ENCODE data around the gene ADORA2A. TPM values are rescaled to one million over a fixed set of nuclear protein-coding genes. Genes with fewer than 3 reads are reported as not detected.

Gene ADORA2A
- polyA plus RNA-seq, 2 of the 4 experiments (the other 2 are of a cell fraction), result 0.48 to 1.8 TPM

GRCh38 chr22:24446260-24446611 is 18.8 kb downstream of the ADORA2A start:
- CTCF ChIA-PET, result interaction anchor here (1.3 to 1.6 kb wide), 3 partner anchors 9 to 76 kb away, joined by 3 to 4 read pairs (median 3); no protein-coding TSS in a partner anchor

GRCh38 chr22:24450610-24451009 is 23.2 kb downstream of the ADORA2A start:
- CTCF ChIA-PET, result no interaction called here
- POLR2A ChIA-PET, result no interaction called here
- no peak for FAIRE-seq

More at GRCh38 chr22:24446260-24446611, 18.8 kb downstream of the ADORA2A start:
- DNase-seq (ENCODE audit: low read depth in 1 of 2, low spot score in 1 of 2), result no peak
- TF ChIP-seq CHD2 (IDR thresholded peaks at IDR 0.05; ENCODE audit: low read length, partially characterized antibody) (no peak), FOSB (CRISPR knock-in tag; IDR thresholded peaks at IDR 0.05) (no peak), RCOR1 (IDR thresholded peaks at IDR 0.05; ENCODE audit: low read depth, low read length) (no peak), SREBF2 (IDR thresholded peaks at IDR 0.05) (no peak)
- no peak for ATAC-seq
- H3K4me1 ChIP-seq, result no peaks in the 10 kb centered on the region
- no peak overlapping the region for H3K27ac ChIP-seq
- no peak for FAIRE-seq
- no peak overlapping the region for H3K4me3 ChIP-seq
- POLR2A ChIA-PET, result no interaction called here
- H3K4me2 ChIP-seq, result no peak overlapping the region
- H3K9me3 ChIP-seq, result no peaks in the 10 kb centered on the region
- 82% methylated on average over 3 of the region's 3 CpGs for WGBS (ENCODE audit: missing lambda C conversion rate)

GRCh38 chr22:24451162-24451561 is 23.8 kb downstream of the ADORA2A start:
- ChIA-PET POLR2A (no interaction called here), CTCF (no interaction called here)
- Histone ChIP-seq H3K4me2 (no peak overlapping the region), H3K4me1 (no peaks in the 10 kb centered on the region), H3K4me3 (no peak overlapping the region), H3K27ac (no peak overlapping the region), H3K9me3 (no peaks in the 10 kb centered on the region; the same call in 2 of the 3 replicates)
- TF ChIP-seq ZFP36 (IDR thresholded peaks at IDR 0.05; ENCODE audit: borderline replicate concordance, partially characterized antibody) (no peak), RCOR1 (IDR thresholded peaks at IDR 0.05; ENCODE audit: low read depth, low read length) (no peak), NPAS2 (CRISPR knock-in tag; IDR thresholded peaks at IDR 0.05; ENCODE audit: borderline replicate concordance) (no peak), ATOH8 (CRISPR knock-in tag; IDR thresholded peaks at IDR 0.05; ENCODE audit: low read depth) (no peak), CBX2 (IDR thresholded peaks at IDR 0.05; ENCODE audit: borderline replicate concordance, low read depth) (no peak), E2F6 (IDR thresholded peaks at IDR 0.05; ENCODE audit: borderline replicate concordance, low read depth) (no peak), RARB (CRISPR knock-in tag; IDR thresholded peaks at IDR 0.05) (no peak), ELK1 (IDR thresholded peaks at IDR 0.05; ENCODE audit: low read depth, low read length) (no peak), HDAC2 (IDR thresholded peaks at IDR 0.05) (no peak)
- no peak for ATAC-seq
- no peak for FAIRE-seq
- DNase-seq (ENCODE audit: low read depth in 1 of 2, low spot score in 1 of 2), result no peak

More at GRCh38 chr22:24450610-24451009, 23.2 kb downstream of the ADORA2A start:
- no peak for ATAC-seq
- Histone ChIP-seq H3K4me3 (no peak overlapping the region), H3K4me1 (no peaks in the 10 kb centered on the region), H3K27ac (no peak overlapping the region), H3K4me2 (no peak overlapping the region), H3K9me3 (no peaks in the 10 kb centered on the region; the same call in 2 of the 3 replicates)
- 100% methylated on average over 1 of the region's 1 CpG for WGBS (ENCODE audit: missing lambda C conversion rate)
- no peak for TF ChIP-seq NFE2L2 (conservative IDR thresholded peaks at IDR 0.05; ENCODE audit: low read length)
- no peak for TF ChIP-seq ZFP36 (IDR thresholded peaks at IDR 0.05; ENCODE audit: borderline replicate concordance, partially characterized antibody)
- no peak for TF ChIP-seq ESRRA (IDR thresholded peaks at IDR 0.05; ENCODE audit: borderline replicate concordance, low read length)
- no peak for TF ChIP-seq MYC (IDR thresholded peaks at IDR 0.05; ENCODE audit: borderline replicate concordance, low read length)
- no peak for TF ChIP-seq EHF (CRISPR knock-in tag; IDR thresholded peaks at IDR 0.05)
- no peak for TF ChIP-seq EHMT2 (IDR thresholded peaks at IDR 0.05; ENCODE audit: low read depth)
- TF ChIP-seq RAD21 (conservative IDR thresholded peaks at IDR 0.05 in 1 of 2, IDR thresholded peaks at IDR 0.05 in 1 of 2), result no peak
- no peak for TF ChIP-seq FOSL2 (IDR thresholded peaks at IDR 0.05)
- no peak for TF ChIP-seq FOSL2 (CRISPR knock-in tag; IDR thresholded peaks at IDR 0.05)
- no peak for TF ChIP-seq GATA3 (IDR thresholded peaks at IDR 0.05; ENCODE audit: borderline replicate concordance)
- no peak for TF ChIP-seq E2F6 (IDR thresholded peaks at IDR 0.05; ENCODE audit: borderline replicate concordance, low read depth)
- DNase-seq (ENCODE audit: low read depth in 1 of 2, low spot score in 1 of 2), result no peak

All from A549 (cell line).